CD14-positive monocyte (primary cell): ENCODE data around the gene IL36A. TPM values are rescaled to one million over a fixed set of nuclear protein-coding genes. Genes with fewer than 3 reads are reported as not detected.

Source experiments
- DNase-seq, 3 donors: peaks; one replicate each; pipeline ENCODE4 v3.0.0-alpha.2; 2011 to 2022
- H2AFZ ChIP-seq: 2 replicates; pipeline ENCODE4 v1.6.0; 2012; ENCODE audit warnings: mild to moderate bottlenecking, low read depth, low read length, inconsistent platforms; ENCODE audit not compliant: insufficient read depth, poor library complexity, severe bottlenecking
- H3K27ac ChIP-seq, 2 donors: 1 replicate in 1 of 2; 2 replicates in 1 of 2; pipeline ENCODE4 v1.5.1; 2012 to 2013; ENCODE audit warnings: low read length in 2 of 2, control low read depth in 1 of 2, inconsistent platforms in 1 of 2, low read depth in 1 of 2, mild to moderate bottlenecking in 1 of 2
- H3K27me3 ChIP-seq, 2 donors: one replicate each; pipeline versions ENCODE4 v1.6.0 to v1.6.1; 2011 to 2013; ENCODE audit warnings: low read length in 2 of 2; ENCODE audit not compliant: control insufficient read depth in 2 of 2, insufficient read depth in 2 of 2
- H3K36me3 ChIP-seq, 2 donors: replicated peaks in 1 of 2; 1 replicate in 1 of 2; 2 replicates in 1 of 2; pipeline versions ENCODE4 v1.5.1 to v1.6.1; 2012 to 2013; ENCODE audit warnings: low read length in 2 of 2, control low read depth in 1 of 2, inconsistent platforms in 1 of 2, mild to moderate bottlenecking in 1 of 2; ENCODE audit not compliant: insufficient read depth in 2 of 2, control insufficient read depth in 1 of 2
- H3K4me1 ChIP-seq, 2 donors: 1 replicate in 1 of 2; 2 replicates in 1 of 2; pipeline versions ENCODE4 v1.5.1 to v1.6.1; 2012 to 2013; ENCODE audit warnings: low read length in 2 of 2, control low read depth in 1 of 2, inconsistent platforms in 1 of 2, mild to moderate bottlenecking in 1 of 2, moderate library complexity in 1 of 2; ENCODE audit not compliant: insufficient read depth in 2 of 2, control insufficient read depth in 1 of 2
- H3K4me2 ChIP-seq: replicated peaks from 2 replicates; pipeline ENCODE3; 2012; ENCODE audit warnings: low read length, moderate library complexity, mild to moderate bottlenecking; ENCODE audit not compliant: poor library complexity, severe bottlenecking; ENCODE audit errors: extremely low read depth
- H3K4me3 ChIP-seq, 3 experiments: fragments of 200-600 bp in 1 of 3; sonication (generic) in 1 of 3; replicated peaks in 1 of 3; 1 replicate in 2 of 3; 2 replicates in 1 of 3; pipeline ENCODE4 v1.5.1; 2011 to 2013; ENCODE audit warnings: low read length in 3 of 3, mild to moderate bottlenecking in 3 of 3, control low read depth in 2 of 3, low read depth in 2 of 3, inconsistent platforms in 1 of 3, moderate library complexity in 1 of 3
- H3K79me2 ChIP-seq: 2 replicates; pipeline ENCODE4 v1.6.0; 2012; ENCODE audit warnings: mild to moderate bottlenecking, control low read depth, inconsistent platforms, low read length, moderate library complexity; ENCODE audit not compliant: insufficient read depth
- H3K9ac ChIP-seq: 2 replicates; pipeline ENCODE4 v1.6.0; 2017; ENCODE audit warnings: low read length, mild to moderate bottlenecking; ENCODE audit not compliant: insufficient read depth, poor library complexity, severe bottlenecking
- H3K9me3 ChIP-seq, 2 donors: replicated peaks in 1 of 2; 1 replicate in 1 of 2; 2 replicates in 1 of 2; pipeline versions ENCODE4 v1.5.1 to v1.6.1; 2012 to 2013; ENCODE audit warnings: low read length in 2 of 2, control low read depth in 1 of 2; ENCODE audit not compliant: control insufficient read depth in 1 of 2, insufficient read depth in 1 of 2
- H4K20me1 ChIP-seq: 2 replicates; pipeline ENCODE4 v1.6.0; 2012; ENCODE audit warnings: mild to moderate bottlenecking, low read length, control low read depth, moderate library complexity; ENCODE audit not compliant: insufficient read depth
- H3K27ac Mint-ChIP-seq, 7 donors: one replicate each; pipeline ENCODE4 v1.8.0; 2020; ENCODE audit warnings: mild to moderate bottlenecking in 7 of 7, mixed read lengths in 7 of 7, moderate library complexity in 6 of 7, inconsistent platforms in 2 of 7
- H3K27me3 Mint-ChIP-seq, 3 donors: one replicate each; pipeline ENCODE4 v1.8.0; 2021 to 2022; ENCODE audit warnings: low read depth in 3 of 3, mild to moderate bottlenecking in 3 of 3, mixed read lengths in 3 of 3, moderate library complexity in 3 of 3, inconsistent platforms in 1 of 3
- H3K36me3 Mint-ChIP-seq, 2 donors: one replicate each; pipeline ENCODE4 v1.8.0; 2020; ENCODE audit warnings: mixed read lengths in 2 of 2, inconsistent platforms in 1 of 2, mild to moderate bottlenecking in 1 of 2
- H3K4me1 Mint-ChIP-seq: one replicate; pipeline ENCODE4 v1.8.0; 2020; ENCODE audit warnings: mild to moderate bottlenecking, mixed read lengths
- H3K4me3 Mint-ChIP-seq, 2 donors: one replicate each; pipeline ENCODE4 v1.8.0; 2020; ENCODE audit warnings: mild to moderate bottlenecking in 2 of 2, mixed read lengths in 2 of 2, moderate library complexity in 1 of 2
- H3K9me3 Mint-ChIP-seq, 7 donors: one replicate each; pipeline ENCODE4 v1.8.0; 2020 to 2022; ENCODE audit warnings: mixed read lengths in 7 of 7, mild to moderate bottlenecking in 6 of 7, moderate library complexity in 6 of 7, inconsistent platforms in 2 of 7
- CTCF ChIP-seq: fragments of 200-600 bp; IDR thresholded peaks from one replicate; pipeline ENCODE4 v1.8.0; 2022; ENCODE audit warnings: antibody characterized with exemption, mild to moderate bottlenecking
- WGBS: methylation state at CpG from one replicate; pipeline ENCODE4 v1.1.5; 2013; ENCODE audit warnings: missing lambda C conversion rate; ENCODE audit not compliant: insufficient coverage; 5-methylcytosine and 5-hydroxymethylcytosine counted together
- intact Hi-C, 2 donors: fragments of 100-400 bp; cut with micrococcal nuclease; formaldehyde crosslinking; loops; one replicate each; pipeline versions ENCODE4 v1.15.0 to v1.15.1; 2023
- polyA plus RNA-seq, 3 donors: library from polyadenylated mRNA; depleted of rRNA in 1 of 3; unstranded in 2 of 3; stranded (reverse) in 1 of 3; fragments of 300-500 nt in 2 of 3; fragments of >200 nt in 1 of 3; fragmentation: Illumina TruSeq in 2 of 3; gene quantifications; 1 replicate in 2 of 3; 2 replicates in 1 of 3; pipeline ENCODE4 v1.2.3, GENCODE V29; 2012 to 2021

Gene IL36A
- polyA plus RNA-seq, 3 donors = not detected

GRCh38 chr2:113028112-113028511 lies 22.9 kb downstream of the IL36A start:
- peaks cover 0 to 2% (median 0%) of the 10 kb centered on the region in 7 donors for H3K9me3 Mint-ChIP-seq
- no peaks in the 10 kb centered on the region for H3K36me3 Mint-ChIP-seq
- intact Hi-C loops = no loop called here
- H3K4me1 ChIP-seq = no peaks in the 10 kb centered on the region
- H4K20me1 ChIP-seq = no peaks in the 10 kb centered on the region
- peaks cover 7 to 17% of the 10 kb centered on the region in 2 donors for H3K27me3 ChIP-seq
- no peak overlapping the region for H3K4me3 ChIP-seq
- H3K27me3 Mint-ChIP-seq = peaks cover 17 to 26% (median 25%) of the 10 kb centered on the region in 3 donors
- 20% methylated on average over 1 of the region's 1 CpG for WGBS
- peak overlapping the region in 1 of 7 donors; percentile 33 for H3K27ac Mint-ChIP-seq
- H3K9ac ChIP-seq = no peak overlapping the region
- no peak overlapping the region for H3K27ac ChIP-seq
- no peak overlapping the region for H3K4me2 ChIP-seq
- H3K36me3 ChIP-seq = no peaks in the 10 kb centered on the region
- H3K4me3 Mint-ChIP-seq = no peak overlapping the region
- TF ChIP-seq CTCF = no peak
- no peaks in the 10 kb centered on the region for H3K79me2 ChIP-seq
- H3K9me3 ChIP-seq = no peaks in the 10 kb centered on the region
- H3K4me1 Mint-ChIP-seq = peaks cover 8% of the 10 kb centered on the region
- no peak for DNase-seq
- H2AFZ ChIP-seq = no peak overlapping the region

GRCh38 chr2:113032737-113033136 lies 27.5 kb downstream of the IL36A start:
- H3K27me3 Mint-ChIP-seq = peaks cover 14 to 20% (median 18%) of the 10 kb centered on the region in 3 donors

More at GRCh38 chr2:113032737-113033136, 27.5 kb downstream of the IL36A start:
- intact Hi-C loops = no loop called here
- H3K4me3 ChIP-seq = no peak overlapping the region
- H3K27ac ChIP-seq = no peak overlapping the region
- H3K4me2 ChIP-seq = no peak overlapping the region
- H3K4me1 ChIP-seq = no peaks in the 10 kb centered on the region
- H4K20me1 ChIP-seq = no peaks in the 10 kb centered on the region
- H3K27ac Mint-ChIP-seq = peak overlapping the region in 1 of 7 donors; percentile 33
- H3K27me3 ChIP-seq = peaks cover 3 to 4% of the 10 kb centered on the region in 2 donors
- H3K36me3 ChIP-seq = no peaks in the 10 kb centered on the region
- whole genome bisulfite sequencing = 91% methylated on average over 1 of the region's 1 CpG
- no peaks in the 10 kb centered on the region for H3K4me1 Mint-ChIP-seq
- no peaks in the 10 kb centered on the region for H3K36me3 Mint-ChIP-seq
- peaks cover 0 to 3% (median 0%) of the 10 kb centered on the region in 7 donors for H3K9me3 Mint-ChIP-seq
- no peak overlapping the region for H3K9ac ChIP-seq
- no peaks in the 10 kb centered on the region for H3K9me3 ChIP-seq
- no peak for TF ChIP-seq CTCF
- H3K79me2 ChIP-seq = no peaks in the 10 kb centered on the region
- H3K4me3 Mint-ChIP-seq = no peak overlapping the region
- no peak overlapping the region for H2AFZ ChIP-seq
- no peak for DNase-seq
